Thyroid gland (tissue), 4 donors: ENCODE data around the gene CD6. TPM values are rescaled to one million over a fixed set of nuclear protein-coding genes. Genes with fewer than 3 reads are reported as not detected.

Source experiments
- DNase-seq, 2 donors: peaks; one replicate each; pipeline ENCODE4 v3.0.0-alpha.2; 2019
- H3K27ac ChIP-seq, 3 donors: fragments of 200-600 bp; sonication (generic); 1 replicate in 2 of 3; 2 replicates in 1 of 3; pipeline ENCODE4 v1.5.1; 2016 to 2019; ENCODE audit warnings: mild to moderate bottlenecking in 1 of 3, moderate library complexity in 1 of 3
- H3K27me3 ChIP-seq: fragments of 200-600 bp; sonication (generic); one replicate; pipeline ENCODE4 v1.5.1; 2019
- H3K36me3 ChIP-seq, 2 donors: fragments of 200-600 bp; sonication (generic); one replicate each; pipeline ENCODE4 v1.5.1; 2016 to 2019
- H3K4me1 ChIP-seq, 2 donors: fragments of 200-600 bp; sonication (generic); one replicate each; pipeline ENCODE4 v1.5.1; 2017 to 2019
- H3K4me3 ChIP-seq, 3 donors: fragments of 200-600 bp; sonication (generic); replicated peaks in 1 of 3; 1 replicate in 2 of 3; 2 replicates in 1 of 3; pipeline ENCODE4 v1.5.1; 2016; ENCODE audit warnings: mild to moderate bottlenecking in 1 of 3
- H3K9me3 ChIP-seq: fragments of 200-600 bp; sonication (generic); one replicate; pipeline ENCODE4 v1.5.1; 2017
- POLR2A ChIP-seq, 2 donors: fragments of 450-650 bp; IDR thresholded peaks; one replicate each; pipeline ENCODE4 v1.6.1; 2017; ENCODE audit warnings: antibody characterized with exemption in 2 of 2, mild to moderate bottlenecking in 2 of 2, moderate library complexity in 1 of 2
- WGBS, 2 donors: methylation state at CpG; one replicate each; pipeline ENCODE4 v1.1.5; 2017; 5-methylcytosine and 5-hydroxymethylcytosine counted together
- intact Hi-C: fragments of 100-400 bp; cut with DNase I; formaldehyde crosslinking; loops from one replicate; pipeline ENCODE4 v1.15.1; 2023
- total RNA-seq, 4 donors: library from RNA; depleted of rRNA; stranded (reverse); fragments of >200 nt; gene quantifications; one replicate each; pipeline ENCODE4 v1.2.3, GENCODE V29; 2016
- TF ChIP-seq, protein P1 (sequence below), 6 experiments: fragments of 200-600 bp in 3 of 6; fragments of 450-650 bp in 3 of 6; sonication (generic) in 3 of 6; IDR thresholded peaks; one replicate each; pipeline ENCODE4 v1.5.1; 2016 to 2019; ENCODE audit warnings: antibody characterized with exemption in 6 of 6, mild to moderate bottlenecking in 2 of 6, inconsistent platforms in 1 of 6, moderate library complexity in 1 of 6

Gene CD6
- total RNA-seq, 4 donors from 2014 or later, result 0.40 to 2.7 (median 0.69) TPM

DNA sequence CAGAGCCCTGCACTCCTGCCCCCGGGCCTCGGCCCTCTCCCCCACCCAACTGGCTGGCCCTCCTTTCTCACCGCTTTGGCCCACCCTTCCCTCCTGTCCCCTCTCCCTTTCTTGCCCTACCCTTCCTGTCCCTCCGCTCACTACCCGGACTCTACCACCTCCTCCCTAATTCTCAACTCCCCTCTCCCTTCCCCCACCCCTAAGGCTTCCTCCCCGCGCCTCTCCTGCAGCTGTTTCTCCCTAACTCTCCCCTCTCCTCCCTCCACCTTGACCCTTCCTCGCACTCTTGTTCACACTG lies 19.9 kb upstream of the CD6 start:
- peak overlapping the region; percentile 62 to 78 (median 68) for H3K27ac ChIP-seq
- no peaks in the 10 kb centered on the region for H3K36me3 ChIP-seq
- H3K4me1 ChIP-seq, result peaks cover 0 to 10% of the 10 kb centered on the region in 2 donors
- H3K27me3 ChIP-seq, result peaks cover 5% of the 10 kb centered on the region
- H3K4me3 ChIP-seq, result peak overlapping the region in 1 of 3 donors; percentile 23
- 22 to 27% methylated on average over 8 of the region's 8 CpGs for WGBS, 2 donors
- DNase-seq, result no peak
- H3K9me3 ChIP-seq, result no peaks in the 10 kb centered on the region
- intact Hi-C loops, result no loop called here
- TF ChIP-seq POLR2A (IDR thresholded peaks at IDR 0.05), result no peak
- TF ChIP-seq, protein P1, sequence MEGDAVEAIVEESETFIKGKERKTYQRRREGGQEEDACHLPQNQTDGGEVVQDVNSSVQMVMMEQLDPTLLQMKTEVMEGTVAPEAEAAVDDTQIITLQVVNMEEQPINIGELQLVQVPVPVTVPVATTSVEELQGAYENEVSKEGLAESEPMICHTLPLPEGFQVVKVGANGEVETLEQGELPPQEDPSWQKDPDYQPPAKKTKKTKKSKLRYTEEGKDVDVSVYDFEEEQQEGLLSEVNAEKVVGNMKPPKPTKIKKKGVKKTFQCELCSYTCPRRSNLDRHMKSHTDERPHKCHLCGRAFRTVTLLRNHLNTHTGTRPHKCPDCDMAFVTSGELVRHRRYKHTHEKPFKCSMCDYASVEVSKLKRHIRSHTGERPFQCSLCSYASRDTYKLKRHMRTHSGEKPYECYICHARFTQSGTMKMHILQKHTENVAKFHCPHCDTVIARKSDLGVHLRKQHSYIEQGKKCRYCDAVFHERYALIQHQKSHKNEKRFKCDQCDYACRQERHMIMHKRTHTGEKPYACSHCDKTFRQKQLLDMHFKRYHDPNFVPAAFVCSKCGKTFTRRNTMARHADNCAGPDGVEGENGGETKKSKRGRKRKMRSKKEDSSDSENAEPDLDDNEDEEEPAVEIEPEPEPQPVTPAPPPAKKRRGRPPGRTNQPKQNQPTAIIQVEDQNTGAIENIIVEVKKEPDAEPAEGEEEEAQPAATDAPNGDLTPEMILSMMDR (IDR thresholded peaks at IDR 0.05), result no peak

DNA sequence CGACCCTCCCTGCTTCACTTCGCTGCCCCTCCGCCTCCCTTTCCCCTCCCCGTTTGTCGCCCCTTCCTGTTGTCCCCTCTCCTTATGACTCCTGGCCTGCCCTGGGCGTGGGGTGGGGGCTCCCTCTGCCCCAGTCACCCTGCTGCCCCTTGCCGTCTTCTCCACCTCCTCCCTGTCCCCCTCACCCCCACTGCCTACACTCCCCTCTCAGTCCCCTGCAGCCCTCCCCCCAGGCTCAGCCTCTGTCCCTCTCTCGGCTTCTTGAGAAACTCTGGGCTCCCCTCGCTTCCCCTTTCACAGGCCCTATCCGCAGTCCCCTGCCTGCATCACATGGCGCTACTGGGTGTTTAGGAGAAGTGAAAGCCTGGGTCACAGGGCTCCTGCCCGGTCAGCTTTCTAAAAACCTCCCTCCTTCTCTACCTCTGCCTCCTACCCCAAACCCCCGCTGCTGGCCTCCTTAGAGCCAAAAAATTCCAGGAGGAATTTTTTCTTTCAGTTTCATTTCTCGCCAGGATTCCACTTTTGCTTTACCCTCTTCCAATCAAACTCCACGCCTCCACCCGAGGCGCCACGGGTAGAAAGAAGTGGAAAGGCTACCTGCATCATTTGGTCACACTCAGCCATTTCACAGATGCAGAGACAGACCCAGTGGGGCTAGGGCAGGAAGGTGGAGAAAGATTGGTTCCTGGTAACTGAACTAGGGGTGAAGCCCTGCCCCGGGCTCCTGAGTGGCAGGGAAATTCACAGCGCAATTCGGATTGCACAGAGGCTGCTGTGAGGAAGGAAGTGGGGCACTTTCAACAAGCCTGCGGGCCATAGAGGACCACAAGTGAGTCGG lies 19.4 kb upstream of the CD6 start, which contains the start of gene SLC15A3:
Gene SLC15A3, minus strand, starts transcription at position 273 of the 838 bp plus-strand sequence. CDS start 625 bp downstream, outside the sequence.
- Histone ChIP-seq H3K4me1 (peaks cover 0 to 10% of the 10 kb centered on the region in 2 donors), H3K9me3 (no peaks in the 10 kb centered on the region), H3K27me3 (peaks cover 5% of the 10 kb centered on the region), H3K4me3 (peak within 1 kb of the TSS in 2 of 3 donors; percentile 23), H3K36me3 (no peaks in the 10 kb centered on the region), H3K27ac (peak within 1 kb of the TSS; percentile 62 to 78 (median 68))
- 47 to 62% methylated on average over 23 of the region's 23 CpGs for WGBS, 2 donors
- intact Hi-C loops, result no loop called here
- TF ChIP-seq POLR2A (IDR thresholded peaks at IDR 0.05), result no peak
- TF ChIP-seq, protein P1 (IDR thresholded peaks at IDR 0.05), result no peak
- DNase-seq, result peak in 1 of 2 donors; percentile 29

DNA sequence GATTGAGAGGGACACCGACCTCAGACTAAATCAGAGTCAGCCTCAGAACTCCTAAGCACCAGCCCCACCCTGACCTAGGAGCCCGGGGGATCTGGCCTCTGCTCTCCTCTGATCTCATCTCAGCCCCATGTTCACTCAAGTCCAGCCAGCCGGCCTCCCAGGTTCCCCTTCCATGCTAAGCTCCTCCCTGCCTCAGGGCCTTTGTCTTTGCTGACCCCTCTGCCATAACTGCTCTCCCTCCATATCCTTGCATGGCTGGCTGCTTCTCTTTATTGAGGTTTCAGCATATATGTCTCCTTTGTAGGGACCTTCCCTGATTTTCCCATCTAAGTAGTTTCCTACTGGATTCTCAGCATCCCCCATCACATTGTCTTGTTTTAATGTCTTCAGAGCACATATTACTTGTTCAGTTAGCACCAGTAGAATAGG lies 18.7 kb upstream of the CD6 start:
- peak overlapping the region; percentile 62 to 78 (median 68) for H3K27ac ChIP-seq
- no peak for DNase-seq
- no peaks in the 10 kb centered on the region for H3K9me3 ChIP-seq
- WGBS, 2 donors, result 50 to 61% methylated on average over 3 of the region's 3 CpGs
- H3K4me1 ChIP-seq, result peaks cover 0 to 10% of the 10 kb centered on the region in 2 donors
- H3K36me3 ChIP-seq, result no peaks in the 10 kb centered on the region
- H3K4me3 ChIP-seq, result no peak overlapping the region
- no peak for TF ChIP-seq POLR2A (IDR thresholded peaks at IDR 0.05)
- TF ChIP-seq, protein P1 (IDR thresholded peaks at IDR 0.05), result no peak
- intact Hi-C loops, result no loop called here
- H3K27me3 ChIP-seq, result peaks cover 5% of the 10 kb centered on the region

DNA sequence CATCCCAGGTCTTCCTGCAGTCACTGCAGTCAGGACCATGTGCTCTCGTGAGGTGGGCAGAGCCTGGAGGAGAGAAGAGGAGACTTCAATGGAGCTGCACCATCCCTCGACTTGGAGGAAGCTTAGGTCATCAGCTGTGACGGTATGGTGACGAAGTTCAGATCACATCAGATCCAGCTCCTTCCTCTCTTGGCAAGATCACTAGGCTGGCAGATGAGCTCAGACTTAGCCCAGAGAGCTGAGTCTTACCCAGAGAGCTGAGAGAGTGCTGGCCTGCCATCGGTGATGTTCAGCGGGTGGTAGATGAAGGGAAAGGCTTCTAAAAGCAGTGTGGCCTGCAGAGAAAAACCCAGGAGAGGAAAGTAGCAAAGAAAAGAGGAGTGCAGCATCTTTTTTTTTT lies 17.7 kb upstream of the CD6 start:
- H3K4me1 ChIP-seq, result peaks cover 0 to 10% of the 10 kb centered on the region in 2 donors
- intact Hi-C loops, result no loop called here
- WGBS, 2 donors, result 66 to 94% methylated on average over 6 of the region's 6 CpGs
- peaks cover 5% of the 10 kb centered on the region for H3K27me3 ChIP-seq
- TF ChIP-seq, protein P1 (IDR thresholded peaks at IDR 0.05), result no peak
- TF ChIP-seq POLR2A (IDR thresholded peaks at IDR 0.05), result no peak
- no peak for DNase-seq
- no peaks in the 10 kb centered on the region for H3K36me3 ChIP-seq
- H3K27ac ChIP-seq, result no peak overlapping the region
- H3K9me3 ChIP-seq, result no peaks in the 10 kb centered on the region
- no peak overlapping the region for H3K4me3 ChIP-seq

DNA sequence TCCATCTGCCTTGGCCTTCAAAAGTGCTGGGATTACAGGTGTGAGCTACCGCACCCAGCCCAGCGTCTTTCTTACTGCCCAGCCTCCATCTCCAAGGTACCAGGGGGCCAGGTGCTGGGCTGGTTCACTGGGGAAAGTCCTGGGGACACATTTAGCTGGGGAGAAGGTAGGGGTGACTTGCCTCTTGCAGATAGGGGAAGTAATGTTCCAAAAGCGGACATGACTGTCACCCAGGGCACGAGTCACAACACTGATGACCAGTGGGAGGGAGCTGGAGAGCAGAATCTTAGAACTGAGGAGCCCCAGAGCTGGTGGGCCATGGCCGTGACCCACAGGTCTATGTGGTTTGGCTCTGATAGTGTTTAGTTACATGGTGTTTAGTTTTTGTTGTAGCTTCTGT lies 17.1 kb upstream of the CD6 start:
- intact Hi-C loops, result no loop called here
- Histone ChIP-seq H3K9me3 (no peaks in the 10 kb centered on the region), H3K4me3 (no peak overlapping the region), H3K36me3 (no peaks in the 10 kb centered on the region), H3K27ac (no peak overlapping the region), H3K4me1 (peaks cover 0 to 10% of the 10 kb centered on the region in 2 donors), H3K27me3 (peaks cover 5% of the 10 kb centered on the region)
- 87 to 92% methylated on average over 5 of the region's 5 CpGs for WGBS, 2 donors
- TF ChIP-seq, protein P1 (IDR thresholded peaks at IDR 0.05), result no peak
- no peak for TF ChIP-seq POLR2A (IDR thresholded peaks at IDR 0.05)
- DNase-seq, result no peak
